ENCODE results near the gene POC5. TPM values are rescaled to one million over a fixed set of nuclear protein-coding genes. Genes with fewer than 3 reads are reported as not detected.

The POC5 gene
- total and polyA plus RNA-seq, 2 of the 8 experiments (the other 6 are each of a cell fraction or from before 2014, with no cell fraction given): 11.2 to 12.1 TPM

- POLR2A ChIA-PET (ENCODE audit: partially characterized antibody): interaction anchor here (0.7 kb wide), 1 partner anchor 94 kb away, joined by 4 read pairs; no protein-coding TSS in a partner anchor
Measured at GRCh38 chr5:75672616-75673015, 44.6 kb downstream of the POC5 start.

More at GRCh38 chr5:75672616-75673015, 44.6 kb downstream of the POC5 start:
- Histone ChIP-seq H3K4ac (replicated peaks; ENCODE audit: insufficient read length, low read depth, low read length) (no peak overlapping the region), H3K4me2 (ENCODE audit: insufficient read depth in 1 of 2, low read depth in 2 of 2, low read length in 2 of 2) (no peak overlapping the region), H3K27ac (ENCODE audit: low read depth, low read length) (no peak overlapping the region), H3K27me3 (replicated peaks in 1 of 4; ENCODE audit: control insufficient read depth in 3 of 4, extremely low read depth in 1 of 4, insufficient read depth in 3 of 4, low read length in 3 of 4) (no peaks in the 10 kb centered on the region), H2AK5ac (ENCODE audit: low read depth, low read length) (no peak overlapping the region), H2BK15ac (ENCODE audit: low read length) (no peak overlapping the region), H3K14ac (ENCODE audit: insufficient read length) (no peak overlapping the region), H3K9ac (replicated peaks in 1 of 4; ENCODE audit: extremely low read depth in 1 of 4, low read depth in 3 of 4, low read length in 3 of 4) (no peak overlapping the region), H4K20me1 (replicated peaks in 1 of 2; ENCODE audit: control insufficient read depth in 1 of 2, insufficient read depth in 2 of 2, low read length in 2 of 2) (no peaks in the 10 kb centered on the region), H3K9me3 (ENCODE audit: insufficient read depth in 2 of 2, low read depth in 1 of 2, low read length in 1 of 2) (no peaks in the 10 kb centered on the region), H2BK12ac (ENCODE audit: low read depth, low read length) (no peak overlapping the region), H3K18ac (ENCODE audit: extremely low read depth, low read length) (no peak overlapping the region), H3K4me3 (ENCODE audit: extremely low read depth in 1 of 4, insufficient read depth in 2 of 4, low read depth in 3 of 4, low read length in 4 of 4) (no peak overlapping the region), H3K23ac (ENCODE audit: insufficient read length) (no peak overlapping the region), H3K4me1 (replicated peaks in 1 of 4; ENCODE audit: control insufficient read depth in 3 of 4, insufficient read depth in 4 of 4, low read length in 3 of 4) (peaks cover 0 to 7% (median 0%) of the 10 kb centered on the region in 4 experiments; a peak in 2 of 7 replicates), H4K5ac (ENCODE audit: insufficient read length, low read depth, low read length) (no peak overlapping the region), H2BK20ac (ENCODE audit: low read length) (no peak overlapping the region), H3K56ac (replicated peaks; ENCODE audit: insufficient read length, low read depth, low read length) (no peak overlapping the region), H3K79me2 (ENCODE audit: control insufficient read depth in 1 of 2, insufficient read depth in 2 of 2, low read length in 2 of 2) (no peaks in the 10 kb centered on the region), H3K36me3 (ENCODE audit: control insufficient read depth in 2 of 4, insufficient read depth in 4 of 4, low read length in 3 of 4) (peaks cover 0 to 3% (median 1%) of the 10 kb centered on the region in 4 experiments; a peak in 2 of 8 replicates), H2BK120ac (replicated peaks; ENCODE audit: low read depth, low read length) (no peak overlapping the region), H2BK5ac (ENCODE audit: low read depth, low read length) (no peak overlapping the region), H4K91ac (replicated peaks; ENCODE audit: insufficient read length, low read length) (no peak overlapping the region), H3K79me1 (ENCODE audit: low read depth, low read length) (no peaks in the 10 kb centered on the region), H4K8ac (ENCODE audit: extremely low read depth, insufficient read depth, low read length) (no peak overlapping the region), H2AFZ (ENCODE audit: low read length) (no peak overlapping the region), H3K23me2 (ENCODE audit: low read depth, low read length) (no peaks in the 10 kb centered on the region)
- WGBS, 2 experiments (ENCODE audit: extremely low coverage in 1 of 2, insufficient coverage in 1 of 2, insufficient read length in 1 of 2, insufficient replicate concordance in 2 of 2, low coverage in 1 of 2, low lambda C conversion rate in 2 of 2, missing lambda C conversion rate in 1 of 2): 88% methylated on average over 3 of the region's 3 CpGs; no CpG with 5 or more reads in 1 of the 2 experiments
- CTCF ChIA-PET (ENCODE audit: partially characterized antibody): no interaction called here
- FAIRE-seq (no peak), DNase-seq (ENCODE audit: low read depth in 1 of 2, low spot score in 2 of 2) (no peak)
- no peak for TF ChIP-seq ATF3 (IDR thresholded peaks at IDR 0.05; ENCODE audit: insufficient read depth, low read depth, low read length)
- no peak for TF ChIP-seq ASH2L (IDR thresholded peaks at IDR 0.05; ENCODE audit: low read length)
- no peak for TF ChIP-seq SP4 (IDR thresholded peaks at IDR 0.05; ENCODE audit: low read length)
- no peak for TF ChIP-seq SRF (IDR thresholded peaks at IDR 0.05; ENCODE audit: low read depth, low read length)
- TF ChIP-seq ZNF274 (IDR thresholded peaks at IDR 0.05; ENCODE audit: borderline replicate concordance, extremely low read depth, low read length): no peak
- TF ChIP-seq RBBP5 (IDR thresholded peaks at IDR 0.05; ENCODE audit: borderline replicate concordance, low read depth, low read length): no peak
- no peak for TF ChIP-seq BCL11A (IDR thresholded peaks at IDR 0.05; ENCODE audit: low read depth in 2 of 2, low read length in 2 of 2)
- no peak for TF ChIP-seq TAF1 (IDR thresholded peaks at IDR 0.05; ENCODE audit: low read depth, low read length)
- no peak for TF ChIP-seq TEAD4 (IDR thresholded peaks at IDR 0.05; ENCODE audit: low read depth, low read length)
- TF ChIP-seq HDAC6 (IDR thresholded peaks at IDR 0.05; ENCODE audit: low read depth, low read length): no peak

Measured in H1 (cell line).